NCI-H128 (cell line): Measurements from ENCODE around the gene LRRC40.
"Not testable (repeated sequence)": the region's sequence is repeated elsewhere in the genome, so short reads cannot be mapped to it uniquely, and the experiment has no call there.

Source experiments
- DNase-seq: peaks from one replicate; lab custom pipeline; 2025; ENCODE audit not compliant: unreplicated experiment; lab: John Stamatoyannopoulos, UW

LRRC40 gene

DNA sequence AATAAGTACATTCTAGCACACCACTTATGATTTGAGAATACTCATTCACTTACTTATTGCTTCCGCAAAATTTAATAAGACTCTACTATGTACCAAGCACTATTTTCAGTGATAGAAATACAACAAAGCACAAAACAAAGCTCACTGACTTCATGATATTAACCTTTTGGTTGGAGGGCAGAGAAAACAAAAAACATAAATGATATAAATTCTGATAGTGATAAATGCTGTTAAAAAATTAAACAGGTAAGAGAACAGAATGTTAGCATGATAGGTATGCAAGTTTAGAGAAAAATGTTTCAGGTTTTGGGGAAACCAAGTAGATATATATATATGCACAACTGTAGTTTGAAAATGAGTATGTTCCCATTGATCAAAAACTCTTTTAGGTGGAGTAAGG, 1.2 kb downstream of the LRRC40 start:
- DNase-seq, result no peak

DNA sequence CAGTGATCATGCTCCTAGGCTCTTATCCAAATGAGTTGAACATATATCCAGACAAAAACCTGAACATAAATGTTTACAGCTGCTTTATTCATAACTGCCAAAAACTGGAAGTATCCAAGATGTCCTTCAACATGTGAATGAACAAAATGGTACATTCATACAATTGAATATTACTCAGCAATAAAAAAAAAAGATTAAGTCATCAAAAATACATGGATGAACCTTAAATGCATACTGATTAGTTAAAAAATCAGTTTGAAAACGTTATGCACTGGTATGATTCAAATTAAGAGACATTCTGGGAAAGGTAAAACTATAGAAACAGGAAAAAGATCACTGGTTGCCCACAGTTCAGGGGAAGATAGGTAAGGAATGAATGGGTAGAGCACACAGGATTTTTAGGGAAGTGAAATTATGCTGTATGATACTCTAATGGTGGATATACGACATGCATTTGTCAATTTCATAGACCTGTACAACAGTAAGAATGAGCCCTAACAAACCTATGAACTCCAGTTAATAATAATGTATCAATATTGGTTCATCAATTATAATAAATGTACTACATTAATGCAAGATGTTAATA, 3.1 kb downstream of the LRRC40 start:
- no peak for DNase-seq

DNA sequence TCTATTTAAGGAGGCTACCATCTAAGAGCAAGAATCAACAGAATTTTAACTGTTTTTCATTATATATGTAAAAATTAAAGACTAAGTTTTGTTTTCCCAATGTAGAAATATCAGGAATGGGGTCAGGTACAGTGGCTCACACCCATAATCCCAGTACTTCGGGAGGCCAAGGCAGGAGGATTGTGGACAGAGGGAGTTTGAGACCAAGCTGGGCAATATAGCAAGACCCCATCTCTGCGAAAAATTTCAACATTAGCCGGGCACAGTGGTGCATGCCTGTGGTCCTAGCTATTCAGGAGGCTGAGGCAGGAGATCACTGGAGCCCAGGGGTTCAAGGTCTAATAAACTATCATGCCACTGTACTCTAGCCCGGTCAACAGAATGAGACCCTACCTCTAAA, 5.3 kb downstream of the LRRC40 start:
- no peak for DNase-seq

DNA sequence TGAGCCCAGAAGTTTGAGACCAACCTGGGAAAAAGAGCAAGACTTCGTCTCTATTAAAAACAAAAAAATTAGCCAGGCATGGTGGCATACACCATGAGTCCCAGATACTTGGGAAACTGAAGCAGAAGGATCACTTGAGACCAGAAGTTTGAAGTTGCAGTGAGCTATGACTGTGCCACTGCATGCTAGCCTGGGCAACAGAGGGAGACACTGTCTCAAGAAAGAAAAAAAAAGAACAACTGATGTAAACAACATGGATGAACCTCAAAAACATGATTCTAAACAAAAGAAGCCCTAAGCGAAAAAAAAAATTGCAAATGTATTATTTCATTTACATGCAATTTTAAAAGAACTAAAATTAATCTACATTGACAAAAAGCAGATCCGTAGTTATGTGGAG, 9.0 kb downstream of the LRRC40 start:
- DNase-seq, result no peak

DNA sequence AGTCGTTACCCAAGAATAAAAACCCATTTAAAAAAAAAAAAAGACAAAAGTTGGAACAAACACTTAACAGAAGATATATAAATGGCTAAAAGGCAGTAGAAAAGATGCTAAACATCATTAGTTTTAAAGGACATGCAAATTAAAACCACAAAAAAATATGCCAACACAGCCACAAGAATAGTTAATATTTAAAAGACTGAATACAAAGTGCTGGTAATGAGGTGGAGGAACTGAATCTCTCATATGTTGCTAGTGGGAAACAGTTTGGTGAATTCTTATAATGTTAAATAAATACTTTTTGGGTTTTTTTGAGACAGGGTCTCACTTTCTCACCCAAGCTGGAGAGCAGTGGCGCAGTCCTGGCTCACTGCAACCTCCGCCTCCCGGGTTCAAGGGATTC, 10.0 kb downstream of the LRRC40 start:
- no peak for DNase-seq

DNA sequence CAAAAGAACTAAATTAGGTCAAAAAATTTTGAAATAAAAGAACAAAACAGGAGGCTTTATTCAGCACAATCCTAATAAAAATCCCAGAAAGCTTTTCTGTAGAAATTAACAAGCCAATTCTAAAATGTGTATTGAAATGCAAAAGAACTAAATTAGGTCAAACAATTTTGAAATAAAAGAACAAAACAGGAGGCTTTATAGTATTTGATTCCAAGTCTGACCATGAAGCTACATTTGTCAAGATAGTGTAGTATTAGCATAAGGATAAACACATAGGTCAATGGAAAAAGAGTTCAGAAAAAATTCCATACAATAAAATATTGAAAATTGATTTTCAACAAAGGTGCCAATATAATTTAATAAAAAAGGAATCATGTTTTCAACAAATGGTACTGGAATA, 10.8 kb downstream of the LRRC40 start:
- no peak for DNase-seq

DNA sequence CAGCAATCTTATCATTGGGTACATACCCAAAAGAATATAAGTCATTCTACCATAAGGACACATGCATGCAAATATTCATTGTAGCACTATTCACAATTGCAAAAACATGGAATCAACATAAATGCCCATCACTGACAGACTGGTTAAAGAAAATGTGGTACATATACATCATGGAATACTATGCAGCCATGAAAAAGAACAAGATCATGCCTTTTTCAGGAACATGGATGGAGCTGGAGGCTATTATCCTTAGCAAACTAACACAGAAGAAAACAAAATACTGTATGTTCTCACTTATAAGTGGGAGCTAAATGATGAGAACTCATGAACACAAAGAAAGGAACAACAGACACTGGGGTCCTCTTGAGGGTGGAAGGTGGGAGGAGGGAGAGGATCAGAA, 12.9 kb downstream of the LRRC40 start:
- DNase-seq, result not testable (repeated sequence)

DNA sequence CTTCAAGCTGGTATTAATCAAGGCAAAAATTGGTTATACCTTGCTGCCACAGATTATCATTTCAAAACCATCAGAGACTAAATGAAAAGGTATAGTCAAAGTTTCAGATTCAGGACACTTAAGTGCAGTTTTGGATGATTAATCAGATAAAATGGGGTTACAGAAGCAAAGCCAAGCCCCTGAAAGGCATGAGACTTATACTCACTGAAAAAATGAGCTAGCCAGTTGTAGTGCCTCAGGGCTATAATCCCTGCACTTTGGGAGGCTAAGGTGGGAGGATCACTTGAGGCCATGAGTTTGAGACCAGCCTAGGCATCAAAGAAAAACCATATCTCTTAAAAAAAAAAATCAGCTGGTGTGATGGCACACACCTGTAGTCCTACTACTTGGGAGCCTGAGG, 15.2 kb downstream of the LRRC40 start:
- DNase-seq, result no peak

DNA sequence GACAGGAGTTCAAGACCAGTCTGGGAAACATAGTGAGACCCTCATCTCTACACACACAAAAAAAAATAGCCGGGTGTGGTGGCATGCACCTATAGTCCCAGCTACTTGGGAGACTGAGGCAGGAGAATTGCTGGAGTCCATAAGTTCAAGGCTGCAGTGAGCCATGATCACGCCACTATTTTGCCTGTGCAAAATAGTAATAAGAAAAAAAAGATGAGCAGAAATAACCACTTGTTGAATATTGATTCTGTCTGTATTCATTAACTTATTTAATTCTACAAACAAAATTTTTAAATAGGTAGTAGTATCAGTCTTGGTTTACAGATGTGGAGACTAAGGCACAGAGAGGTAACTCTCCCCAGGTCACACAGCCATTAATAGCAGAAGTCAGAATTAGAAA, 16.9 kb downstream of the LRRC40 start:
- DNase-seq, result no peak

DNA sequence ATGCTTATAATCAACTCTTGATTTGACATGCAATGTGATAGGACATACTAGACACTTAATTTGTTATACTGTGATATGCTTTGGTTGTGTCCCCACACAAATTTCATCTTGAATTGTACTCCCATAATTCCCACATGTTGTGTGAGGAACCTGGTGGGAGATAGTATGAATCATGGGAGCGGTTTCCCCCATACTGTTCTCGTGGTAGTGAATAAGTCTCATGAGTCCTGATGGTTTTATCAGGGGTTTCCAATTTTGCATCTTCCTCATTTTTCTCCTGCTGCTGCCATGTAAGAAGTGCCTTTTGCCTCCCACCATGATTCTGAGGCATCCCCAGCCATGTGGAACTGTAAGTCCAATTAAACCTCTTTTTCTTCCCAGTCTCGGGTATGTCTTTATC, 20.2 kb downstream of the LRRC40 start:
- not testable (repeated sequence) for DNase-seq

DNA sequence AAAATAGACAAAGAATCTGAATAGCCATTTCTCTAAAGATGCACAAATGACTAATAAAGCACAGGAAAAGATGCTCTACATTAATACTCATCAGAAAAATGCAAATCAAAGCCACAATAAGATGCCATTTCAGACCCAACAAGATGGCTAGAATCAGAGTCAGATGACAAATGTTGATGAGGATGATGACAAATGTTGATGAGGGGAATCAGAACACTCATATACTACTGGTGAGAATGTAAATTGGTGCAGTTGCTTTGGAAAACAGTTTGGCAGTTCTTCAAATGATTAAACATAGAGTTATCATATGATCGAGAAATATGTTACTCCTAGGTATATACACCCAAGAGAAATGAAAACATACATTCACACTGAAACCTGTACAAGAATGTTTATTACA, 33.9 kb downstream of the LRRC40 start:
- DNase-seq, result no peak

DNA sequence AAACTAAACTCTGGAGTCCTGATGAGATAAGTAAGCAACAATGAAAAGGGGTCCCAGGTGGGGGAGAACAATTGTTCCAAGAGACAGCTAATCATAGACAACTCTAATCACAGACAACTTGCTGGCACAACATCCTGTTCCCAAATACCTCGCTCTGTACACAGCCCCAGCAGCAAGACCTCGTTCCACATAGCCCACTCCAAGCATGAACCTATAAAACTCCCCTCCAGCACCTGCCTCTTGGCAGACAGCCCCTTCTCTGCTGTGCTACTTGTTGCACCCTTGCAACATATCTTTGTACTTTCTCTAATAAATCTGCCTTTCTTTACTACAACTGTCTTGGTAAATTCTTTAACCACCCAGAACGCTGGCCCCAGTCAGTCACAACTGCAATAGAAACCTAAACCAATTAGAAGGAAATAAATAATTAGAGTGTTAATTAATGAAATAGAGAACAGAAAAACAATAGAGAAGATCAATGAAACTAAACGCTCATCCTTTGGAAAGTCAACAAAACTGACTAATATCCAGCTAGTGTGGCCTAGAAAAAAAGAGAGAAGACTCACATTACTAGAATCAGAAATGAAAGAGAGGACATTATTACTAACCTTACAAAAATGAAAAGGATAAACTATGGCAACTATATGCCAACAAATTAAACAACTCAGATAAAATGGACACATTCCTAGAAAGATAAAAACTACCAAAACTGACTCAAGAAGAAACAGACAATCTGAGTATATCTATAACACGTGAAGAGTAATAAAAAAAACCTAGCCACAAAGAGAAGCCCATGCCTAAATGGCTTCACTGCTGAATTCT, 36.1 kb downstream of the LRRC40 start:
- no peak for DNase-seq

DNA sequence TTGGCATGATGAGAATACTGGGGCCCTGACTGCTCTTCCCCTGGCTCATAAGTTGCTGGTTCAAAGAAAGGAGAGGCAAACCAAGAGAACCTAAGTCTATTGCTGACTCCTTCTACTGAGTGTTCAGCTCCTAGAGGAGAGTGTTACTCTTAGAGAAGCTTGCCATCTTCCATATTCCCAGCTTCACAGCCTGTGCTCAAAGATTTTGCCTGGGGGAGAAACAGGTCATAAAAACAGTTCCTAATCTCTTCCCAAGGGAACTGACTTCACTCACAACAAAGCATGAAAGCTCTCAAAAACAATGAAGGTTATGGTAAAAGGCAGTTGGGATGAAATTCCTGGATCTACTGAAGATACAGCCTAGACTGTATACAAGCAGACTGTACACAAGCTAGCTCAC, 37.1 kb downstream of the LRRC40 start:
- no peak for DNase-seq

DNA sequence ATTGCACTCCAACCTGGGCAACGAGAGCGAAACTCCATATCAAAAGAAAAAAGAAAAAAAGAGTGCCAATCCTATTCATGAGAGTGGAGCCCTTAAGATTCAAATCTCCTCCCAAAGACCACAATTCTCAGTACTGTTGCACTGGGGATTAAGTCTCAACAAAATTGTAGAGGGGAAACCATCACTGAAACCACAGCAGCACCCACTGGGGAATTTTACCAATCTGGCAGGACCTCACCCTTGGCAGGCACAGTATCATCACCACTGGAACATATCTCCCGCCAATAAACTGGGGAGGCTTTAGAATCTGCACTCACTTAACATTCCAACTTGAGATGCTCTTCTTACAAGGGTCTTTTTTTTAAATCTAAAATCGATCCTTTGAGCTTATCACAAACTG, 41.0 kb downstream of the LRRC40 start:
- DNase-seq, result no peak

DNA sequence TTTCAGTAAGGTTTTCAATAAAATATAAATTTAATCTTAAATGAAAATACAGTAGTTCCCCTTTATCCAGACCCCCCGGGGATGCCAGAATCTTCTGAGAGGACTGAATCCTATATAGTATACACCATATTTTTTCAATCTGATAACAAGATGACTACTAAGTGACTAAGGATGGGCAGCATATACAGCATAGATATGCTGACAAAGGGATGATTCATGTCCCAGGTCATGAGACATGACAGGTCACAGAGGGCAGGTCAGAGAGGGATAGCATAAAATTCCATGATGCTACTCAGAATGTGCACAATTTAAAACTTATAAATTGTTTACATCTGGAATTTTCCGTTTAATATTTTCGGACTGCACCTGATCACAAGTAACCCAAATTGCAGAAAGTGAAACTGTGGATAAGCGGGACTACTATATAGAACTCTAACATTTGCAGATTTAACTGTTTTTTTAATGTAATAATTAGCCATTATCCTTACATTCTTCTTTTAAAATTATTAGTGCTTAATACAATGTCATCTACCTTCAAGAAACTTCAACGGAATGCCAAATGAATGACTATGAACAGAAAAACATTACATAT, 48.8 kb downstream of the LRRC40 start:
- no peak for DNase-seq

DNA sequence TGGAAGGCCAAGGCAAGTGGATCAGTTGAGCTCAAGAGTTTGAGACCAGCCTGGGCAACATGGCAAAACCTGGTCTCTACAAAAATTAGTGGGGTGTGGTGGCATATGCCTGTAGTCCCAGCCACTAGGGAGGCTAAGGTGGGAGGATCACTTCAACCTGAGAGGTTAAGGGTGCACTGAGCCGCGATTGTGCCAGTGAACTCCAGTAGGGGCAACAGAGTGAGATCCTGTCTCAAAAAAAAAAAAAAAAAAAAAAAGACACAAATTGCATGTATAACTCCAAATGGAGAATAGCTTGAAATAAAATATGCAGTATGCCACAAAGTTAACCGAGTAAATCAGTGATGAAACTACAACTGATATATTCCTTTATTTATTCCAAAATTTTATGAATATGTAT, 51.6 kb downstream of the LRRC40 start:
- DNase-seq, result no peak

DNA sequence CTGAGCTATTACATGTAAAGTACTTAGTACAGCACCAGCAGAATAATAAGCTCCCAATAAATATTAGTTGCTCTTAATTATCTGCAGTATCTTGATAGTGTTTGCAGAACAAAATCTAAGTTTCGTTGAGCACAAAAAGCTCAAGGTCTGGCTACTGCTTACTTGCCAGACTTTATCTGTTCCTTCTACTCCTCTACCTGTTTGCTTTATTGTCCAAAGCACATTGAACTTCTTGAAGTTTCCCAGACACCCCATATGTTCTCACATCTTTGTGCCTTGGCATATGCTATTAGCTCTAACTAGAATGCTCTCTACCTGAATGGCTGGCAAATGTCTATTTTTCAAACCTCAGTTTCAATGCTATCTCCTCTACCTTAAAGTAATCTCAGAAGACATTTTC, 54.9 kb downstream of the LRRC40 start:
- no peak for DNase-seq

DNA sequence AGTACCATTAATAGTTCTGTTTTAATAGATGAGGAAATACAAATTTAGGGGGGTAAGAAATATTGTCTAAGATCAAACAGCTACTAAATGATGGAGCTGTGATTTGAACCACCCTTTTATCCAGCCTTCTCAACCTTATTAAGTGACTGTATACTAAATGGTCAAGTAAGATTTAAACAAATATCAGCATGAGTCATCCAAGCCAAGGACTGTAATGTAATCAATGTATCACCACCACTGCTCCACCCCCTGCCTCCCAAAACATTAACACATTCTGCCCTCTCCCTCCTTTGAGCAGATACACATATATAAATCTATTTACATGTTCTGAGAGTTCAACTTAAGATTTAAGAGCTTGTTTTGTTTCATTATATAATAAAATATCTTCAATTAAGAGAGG, 58.9 kb downstream of the LRRC40 start:
- DNase-seq, result no peak

DNA sequence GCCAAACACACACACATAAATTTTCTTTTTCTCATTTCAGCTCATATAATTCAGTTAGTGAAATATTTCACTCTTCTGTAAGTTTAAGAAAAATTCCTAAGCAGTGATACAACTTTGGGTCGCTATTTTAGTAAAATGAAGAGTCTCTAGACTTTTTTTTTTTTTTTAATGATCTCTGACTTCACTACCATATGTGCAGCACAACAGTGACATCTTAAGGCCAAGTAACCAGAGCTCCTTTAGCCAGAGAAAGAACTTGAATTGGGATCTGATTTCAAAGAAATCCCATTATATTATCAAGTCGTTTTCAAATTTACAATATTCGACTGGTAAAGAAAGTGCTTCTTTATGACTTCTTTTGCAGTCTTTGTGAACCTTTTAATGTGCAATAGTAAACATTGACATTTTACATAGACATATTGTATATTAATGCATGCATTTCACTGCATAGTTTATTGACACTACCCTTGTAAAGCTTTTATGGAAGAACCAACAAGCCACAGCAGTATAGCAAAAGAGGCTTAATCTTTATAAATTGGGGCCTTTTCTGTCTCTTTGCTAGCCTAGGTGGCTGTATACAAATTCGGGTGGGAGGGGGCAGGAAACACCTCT, 62.2 kb downstream of the LRRC40 start:
- DNase-seq, result no peak

DNA sequence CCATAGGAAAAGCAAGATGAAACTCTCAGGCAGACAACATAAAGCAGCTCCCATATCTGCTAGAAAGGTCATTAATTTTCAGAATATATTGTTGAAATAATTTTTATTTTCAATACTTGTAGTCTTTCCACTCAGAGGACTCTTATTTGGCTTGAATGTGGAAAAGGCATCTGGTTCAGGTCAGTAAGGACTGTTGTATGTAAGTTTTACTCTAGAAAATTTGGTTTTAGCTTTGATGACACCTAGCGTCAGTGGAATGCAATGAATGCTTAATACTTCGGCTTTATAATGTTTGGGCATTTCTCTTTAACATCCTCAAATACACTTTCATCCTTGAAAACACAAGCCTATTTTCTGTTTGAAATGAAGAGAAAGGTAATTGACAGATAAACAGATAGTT, 63.3 kb downstream of the LRRC40 start:
- DNase-seq, result no peak

DNA sequence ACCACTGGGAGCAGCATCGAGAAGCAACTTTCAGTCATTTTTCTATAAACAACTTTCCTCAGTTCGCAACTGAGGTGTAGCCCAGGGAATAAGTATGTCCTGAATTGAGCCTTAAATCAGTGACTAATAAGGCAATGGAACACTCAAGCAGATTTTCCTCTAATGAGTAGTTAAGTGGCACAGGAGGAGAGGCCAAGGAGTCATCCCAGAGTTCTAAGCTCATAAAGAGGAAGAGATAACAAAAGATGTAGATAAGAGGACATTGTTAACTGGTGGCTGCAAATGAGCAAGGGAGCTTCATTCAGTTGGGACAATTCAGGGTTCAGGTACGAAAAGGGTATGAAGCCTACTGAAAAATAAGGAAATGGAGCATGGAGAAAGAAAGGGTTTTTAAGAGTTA, 64.5 kb downstream of the LRRC40 start:
- no peak for DNase-seq

DNA sequence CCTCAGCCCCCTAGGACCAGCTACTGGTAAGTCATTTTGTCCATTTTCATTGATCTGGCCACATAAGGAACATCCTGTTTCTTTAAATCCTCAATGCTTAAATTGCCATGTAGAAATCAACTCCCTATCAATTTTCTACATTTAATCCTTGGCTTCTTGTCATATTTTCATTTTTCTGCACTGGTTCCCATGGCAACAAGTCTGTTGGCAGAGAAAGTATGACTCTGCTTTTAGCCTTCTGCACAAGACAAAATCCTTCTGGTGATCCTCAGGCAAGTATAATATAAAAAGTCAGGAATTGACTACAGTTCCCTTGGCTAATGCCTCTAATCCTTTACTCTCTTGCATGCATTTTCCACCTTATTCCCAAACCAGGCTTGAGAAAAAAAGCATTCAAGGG, 65.0 kb downstream of the LRRC40 start:
- DNase-seq, result no peak
